GM23248 (cell line): ENCODE data around the gene SPON2. TPM values are rescaled to one million over a fixed set of nuclear protein-coding genes. Genes with fewer than 3 reads are reported as not detected.

Experiments
- DNase-seq: peaks from one replicate; pipeline ENCODE4 v3.0.0-alpha.2; 2015
- H2AFZ ChIP-seq: fragments of 200-600 bp; sonication (generic); 2 replicates; pipeline ENCODE4 v1.6.1; 2016; ENCODE audit warnings: antibody characterized with exemption
- H3F3A ChIP-seq: fragments of 200-600 bp; sonication (generic); 2 replicates; pipeline ENCODE4 v1.6.1; 2016; ENCODE audit warnings: mild to moderate bottlenecking, antibody characterized with exemption, mixed run types; ENCODE audit not compliant: insufficient read depth
- H3K27ac ChIP-seq: fragments of 200-600 bp; sonication (generic); 2 replicates; pipeline ENCODE4 v1.5.1; 2016; ENCODE audit warnings: mild to moderate bottlenecking
- H3K27me3 ChIP-seq: fragments of 200-600 bp; sonication (generic); replicated peaks from 2 replicates; pipeline ENCODE4 v1.6.1; 2016; ENCODE audit warnings: mild to moderate bottlenecking; ENCODE audit not compliant: insufficient read depth
- H3K36me3 ChIP-seq: fragments of 200-600 bp; sonication (generic); 2 replicates; pipeline ENCODE4 v1.6.1; 2016; ENCODE audit warnings: low read depth, mild to moderate bottlenecking
- H3K4me1 ChIP-seq: fragments of 200-600 bp; sonication (generic); 2 replicates; pipeline ENCODE4 v1.6.1; 2016; ENCODE audit warnings: mild to moderate bottlenecking; ENCODE audit not compliant: insufficient read depth
- H3K4me2 ChIP-seq: fragments of 200-600 bp; sonication (generic); one replicate; pipeline ENCODE4 v1.6.1; 2016; ENCODE audit warnings: mild to moderate bottlenecking; ENCODE audit not compliant: unreplicated experiment
- H3K4me3 ChIP-seq: fragments of 200-600 bp; sonication (generic); 2 replicates; pipeline ENCODE4 v1.5.1; 2016; ENCODE audit warnings: mild to moderate bottlenecking
- H3K79me2 ChIP-seq: fragments of 200-600 bp; sonication (generic); 2 replicates; pipeline ENCODE4 v1.6.1; 2016; ENCODE audit warnings: mild to moderate bottlenecking; ENCODE audit not compliant: insufficient read depth
- H3K9ac ChIP-seq: fragments of 200-600 bp; sonication (generic); 2 replicates; pipeline ENCODE4 v1.6.1; 2016; ENCODE audit warnings: mild to moderate bottlenecking
- H3K9me2 ChIP-seq: fragments of 200-600 bp; sonication (generic); 2 replicates; pipeline ENCODE4 v1.6.1; 2016; ENCODE audit warnings: mixed run types, mild to moderate bottlenecking, moderate library complexity; ENCODE audit not compliant: insufficient read depth
- H3K9me3 ChIP-seq: fragments of 200-600 bp; sonication (generic); one replicate; pipeline ENCODE4 v1.6.1; 2017; ENCODE audit warnings: low read depth
- H4K20me1 ChIP-seq: fragments of 200-600 bp; sonication (generic); 2 replicates; pipeline ENCODE4 v1.6.0; 2016; ENCODE audit not compliant: insufficient read depth
- EZH2 ChIP-seq: fragments of 200-600 bp; sonication (generic); IDR thresholded peaks from 2 replicates; pipeline ENCODE4 v1.6.1; 2018; ENCODE audit warnings: antibody characterized with exemption, mild to moderate bottlenecking; ENCODE audit not compliant: insufficient read depth, poor library complexity, severe bottlenecking
- EZH2phosphoT487 ChIP-seq: fragments of 200-600 bp; sonication (generic); IDR thresholded peaks from 2 replicates; pipeline ENCODE4 v1.6.1; 2018; ENCODE audit warnings: antibody characterized with exemption, moderate library complexity, mild to moderate bottlenecking, low read depth; ENCODE audit not compliant: insufficient read depth
- WGBS, 2 experiments: methylation state at CpG; one replicate each; pipeline ENCODE4 v1.1.6; 2015 to 2017; ENCODE audit warnings: low lambda C conversion rate in 2 of 2, low coverage in 1 of 2; ENCODE audit errors: missing lambda C conversion rate in 2 of 2; 5-methylcytosine and 5-hydroxymethylcytosine counted together
- in situ Hi-C: fragments of 300-500 bp; cut with MboI; formaldehyde crosslinking; loops from 2 replicates; pipeline ENCODE4 v1.15.0; 2020
- polyA plus RNA-seq: library from polyadenylated mRNA; unstranded; fragments of >200 nt; fragmentation: Nextera tagmentation; extraction: Ambion mirVana; gene quantifications from 2 replicates; pipeline ENCODE4 v1.2.1, GENCODE V29; 2016
- total RNA-seq: library from RNA; depleted of rRNA; stranded (reverse); fragments of >200 nt; shearing (Covaris generic); gene quantifications from 2 replicates; pipeline ENCODE4 v1.2.3, GENCODE V29; 2014

Gene SPON2
- total and polyA plus RNA-seq, 2 experiments from 2014 or later: 5.7 to 6.2 TPM

- Histone ChIP-seq H3K9me3 (no peaks in the 10 kb centered on the region), H3K27me3 (no peaks in the 10 kb centered on the region), H4K20me1 (no peaks in the 10 kb centered on the region), H2AFZ (no peak overlapping the region), H3K79me2 (no peaks in the 10 kb centered on the region), H3K9ac (no peak overlapping the region), H3K27ac (no peak overlapping the region), H3K4me1 (peaks cover 30% of the 10 kb centered on the region), H3K4me2 (no peak overlapping the region), H3K9me2 (no peaks in the 10 kb centered on the region), H3F3A (peaks cover 10% of the 10 kb centered on the region), H3K36me3 (no peaks in the 10 kb centered on the region), H3K4me3 (no peak overlapping the region)
- DNase-seq: no peak
- in situ Hi-C loops: no loop called here
- WGBS, 2 experiments: 85 to 86% methylated on average over 13 of the region's 13 CpGs
- TF ChIP-seq EZH2phosphoT487: no peak
- TF ChIP-seq EZH2: no peak
Observed at GRCh38 chr4:1196421-1197183, 24.2 kb upstream of the SPON2 start.

- Histone ChIP-seq H3K4me3 (no peak overlapping the region), H4K20me1 (no peaks in the 10 kb centered on the region), H2AFZ (no peak overlapping the region), H3K9ac (no peak overlapping the region), H3K9me2 (no peaks in the 10 kb centered on the region), H3K4me2 (no peak overlapping the region), H3K36me3 (no peaks in the 10 kb centered on the region), H3K27ac (no peak overlapping the region), H3K79me2 (no peaks in the 10 kb centered on the region), H3K27me3 (no peaks in the 10 kb centered on the region), H3F3A (peaks cover 16% of the 10 kb centered on the region), H3K9me3 (no peaks in the 10 kb centered on the region), H3K4me1 (peaks cover 27% of the 10 kb centered on the region)
- 93 to 96% methylated on average over 13 to 16 of the region's 16 CpGs for WGBS, 2 experiments
- no peak for TF ChIP-seq EZH2phosphoT487
- TF ChIP-seq EZH2: no peak
- in situ Hi-C loops: no loop called here
- DNase-seq: no peak
Observed at GRCh38 chr4:1195891-1196401, 23.6 kb upstream of the SPON2 start.

- Histone ChIP-seq H3K79me2 (no peaks in the 10 kb centered on the region), H3K4me2 (no peak overlapping the region), H3K4me3 (no peak overlapping the region), H2AFZ (no peak overlapping the region), H3K9me2 (no peaks in the 10 kb centered on the region), H3K27ac (no peak overlapping the region), H3K9me3 (no peaks in the 10 kb centered on the region), H3K4me1 (peaks cover 26% of the 10 kb centered on the region), H3K36me3 (no peaks in the 10 kb centered on the region), H4K20me1 (no peaks in the 10 kb centered on the region), H3K9ac (no peak overlapping the region), H3F3A (peaks cover 23% of the 10 kb centered on the region), H3K27me3 (no peaks in the 10 kb centered on the region)
- DNase-seq: no peak
- in situ Hi-C loops: no loop called here
- no peak for TF ChIP-seq EZH2phosphoT487
- TF ChIP-seq EZH2: no peak
- 89 to 90% methylated on average over 24 to 29 of the region's 29 CpGs for WGBS, 2 experiments
Observed at GRCh38 chr4:1195109-1195671, 22.8 kb upstream of the SPON2 start.

DNA sequence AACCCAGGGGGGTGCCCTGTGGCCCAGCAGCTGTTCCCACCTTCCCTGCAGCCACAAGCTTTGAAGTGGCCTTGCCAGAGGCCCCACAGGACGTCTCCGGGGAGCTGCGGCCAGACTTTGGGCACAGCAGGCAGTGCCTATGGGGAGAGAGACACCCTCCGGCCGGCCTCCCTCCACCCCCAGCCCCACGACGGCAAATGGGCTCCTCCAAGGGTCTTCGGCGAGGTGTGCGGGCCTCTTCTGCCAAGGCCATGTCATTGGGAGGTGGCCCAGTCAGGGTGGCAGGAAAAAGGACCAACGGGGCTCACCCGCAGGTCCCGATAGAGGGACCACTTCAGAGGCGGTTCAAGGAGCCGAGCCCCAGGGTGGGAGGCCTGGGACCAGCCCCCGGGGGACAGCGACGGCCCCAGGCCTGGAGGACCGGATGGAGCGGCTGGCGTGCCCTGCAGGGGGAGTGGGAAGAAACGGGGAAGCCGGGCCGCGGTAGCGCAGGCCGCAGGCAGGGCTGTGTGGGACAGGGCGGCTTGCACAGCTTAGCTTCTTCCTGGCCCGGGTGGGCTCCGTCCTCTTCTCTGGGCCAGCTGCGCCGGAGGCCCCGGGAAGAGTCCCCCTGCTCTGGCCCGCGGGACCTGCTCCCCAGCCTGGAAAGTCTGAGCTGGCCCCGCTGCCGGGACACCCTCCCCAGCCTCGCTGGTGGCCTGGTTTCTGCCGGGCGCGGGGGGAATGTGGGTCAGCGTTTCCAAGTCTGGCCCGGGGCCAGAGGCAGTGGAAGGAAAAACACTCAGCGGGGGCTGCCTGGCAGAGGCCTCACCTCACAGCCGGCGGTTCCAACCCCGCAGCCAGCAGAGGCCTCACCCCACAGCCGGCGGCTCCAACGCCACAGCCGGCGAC, 21.9 kb upstream of the SPON2 start:
- H3K79me2 ChIP-seq: no peaks in the 10 kb centered on the region
- TF ChIP-seq EZH2 (no peak), EZH2phosphoT487 (no peak)
- H4K20me1 ChIP-seq: no peaks in the 10 kb centered on the region
- peaks cover 26% of the 10 kb centered on the region for H3K4me1 ChIP-seq
- H3K9me2 ChIP-seq: no peaks in the 10 kb centered on the region
- no peaks in the 10 kb centered on the region for H3K27me3 ChIP-seq
- no peak overlapping the region for H3K4me2 ChIP-seq
- H3K4me3 ChIP-seq: no peak overlapping the region
- H3K9me3 ChIP-seq: no peaks in the 10 kb centered on the region
- no peak overlapping the region for H3K9ac ChIP-seq
- DNase-seq: no peak
- H3K36me3 ChIP-seq: no peaks in the 10 kb centered on the region
- H2AFZ ChIP-seq: no peak overlapping the region
- peaks cover 28% of the 10 kb centered on the region for H3F3A ChIP-seq
- in situ Hi-C loops: no loop called here
- no peak overlapping the region for H3K27ac ChIP-seq
- 68 to 76% methylated on average over 31 to 49 of the region's 52 CpGs for WGBS, 2 experiments
